ENCODE measurements around the gene SHPK. TPM values are rescaled to one million over a fixed set of nuclear protein-coding genes. Genes with fewer than 3 reads are reported as not detected.

The SHPK gene
- total and polyA plus RNA-seq, 2 of the 4 experiments (the other 2 are of a cell fraction) = 11.1 to 14.3 TPM

DNA sequence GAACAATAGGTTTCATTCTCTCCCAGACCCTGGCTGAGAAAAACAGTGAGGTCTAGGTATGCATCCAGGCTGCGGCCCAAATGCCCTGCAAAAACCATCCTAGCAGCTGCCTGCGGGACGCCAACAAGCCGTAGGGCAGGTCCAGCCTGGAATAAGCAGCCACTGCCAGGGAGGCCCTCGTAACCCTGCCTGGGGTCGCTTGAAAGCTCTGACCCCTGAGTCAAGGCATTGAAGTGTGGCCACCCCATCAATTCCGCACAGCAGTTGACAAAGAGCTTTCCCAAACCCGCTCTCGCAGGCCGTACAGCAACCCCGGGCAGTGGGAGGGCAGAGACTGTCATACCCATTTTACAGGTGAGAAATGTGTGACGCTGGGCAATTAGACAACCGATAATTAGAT, 38.0 kb downstream of the SHPK start:
- POLR2A ChIA-PET (ENCODE audit: unreplicated experiment) = no interaction called here
- H2AK9ac ChIP-seq (replicated peaks; ENCODE audit: low read depth, low read length, poor library complexity) = no peak overlapping the region

More for the DNA sequence above, 38.0 kb downstream of the SHPK start:
- H4K5ac ChIP-seq (ENCODE audit: low read depth, low read length) = no peak overlapping the region
- no peaks in the 10 kb centered on the region for H3K36me3 ChIP-seq (ENCODE audit: control insufficient read depth, insufficient read depth, low read length)
- intact Hi-C loops (cut with micrococcal nuclease) = no loop called here
- no peaks in the 10 kb centered on the region for H4K20me1 ChIP-seq (ENCODE audit: insufficient read depth, low read length)
- no peak for DNase-seq
- no peak overlapping the region for H3K4me2 ChIP-seq (ENCODE audit: low read depth, low read length)
- H3K56ac ChIP-seq (ENCODE audit: extremely low read depth, insufficient read depth, low read length) = no peak overlapping the region
- 78% methylated on average over 5 of the region's 13 CpGs; no CpG with 5 or more reads in 1 of the 2 experiments for WGBS, 2 experiments (ENCODE audit: extremely low coverage in 2 of 2, insufficient read length in 1 of 2)
- no peak overlapping the region for H2AK5ac ChIP-seq (ENCODE audit: low read depth, low read length)
- no TSS peak for BruUV-seq (replicated peaks)
- H3K18ac ChIP-seq (ENCODE audit: low read depth, low read length) = no peak overlapping the region
- in situ Hi-C loops (cut with MboI; ENCODE audit: low sequenced_read_pairs) = no loop called here
- H3K4ac ChIP-seq (ENCODE audit: low read depth, low read length) = no peak overlapping the region
- H4K8ac ChIP-seq (ENCODE audit: low read depth in 2 of 2, low read length in 2 of 2) = no peak overlapping the region
- no peak overlapping the region for H2BK5ac ChIP-seq (ENCODE audit: low read depth, low read length, poor library complexity, severe bottlenecking)
- no peak overlapping the region for H2AFZ ChIP-seq (replicated peaks; ENCODE audit: low read length, poor library complexity)
- no peaks in the 10 kb centered on the region for H3K27me3 ChIP-seq (ENCODE audit: control insufficient read depth, insufficient read depth, low read length)
- H3K79me1 ChIP-seq (ENCODE audit: low read depth in 1 of 2, low read length in 2 of 2) = no peaks in the 10 kb centered on the region
- no peak for TF ChIP-seq SMC3 (IDR thresholded peaks at IDR 0.05; ENCODE audit: low read depth, low read length)
- TF ChIP-seq, protein P1, sequence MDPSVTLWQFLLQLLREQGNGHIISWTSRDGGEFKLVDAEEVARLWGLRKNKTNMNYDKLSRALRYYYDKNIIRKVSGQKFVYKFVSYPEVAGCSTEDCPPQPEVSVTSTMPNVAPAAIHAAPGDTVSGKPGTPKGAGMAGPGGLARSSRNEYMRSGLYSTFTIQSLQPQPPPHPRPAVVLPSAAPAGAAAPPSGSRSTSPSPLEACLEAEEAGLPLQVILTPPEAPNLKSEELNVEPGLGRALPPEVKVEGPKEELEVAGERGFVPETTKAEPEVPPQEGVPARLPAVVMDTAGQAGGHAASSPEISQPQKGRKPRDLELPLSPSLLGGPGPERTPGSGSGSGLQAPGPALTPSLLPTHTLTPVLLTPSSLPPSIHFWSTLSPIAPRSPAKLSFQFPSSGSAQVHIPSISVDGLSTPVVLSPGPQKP (IDR thresholded peaks at IDR 0.05; ENCODE audit: borderline replicate concordance, low read depth, low read length) = no peak
- TF ChIP-seq MAZ (IDR thresholded peaks at IDR 0.05; ENCODE audit: borderline replicate concordance, low read depth, low read length) = no peak
- TF ChIP-seq POLR2A (IDR thresholded peaks at IDR 0.05; ENCODE audit: low read depth, low read length) = no peak
- no peak for TF ChIP-seq NFE2L2 (IDR thresholded peaks at IDR 0.05; ENCODE audit: low read depth, low read length)
- TF ChIP-seq MAFK (IDR thresholded peaks at IDR 0.05; ENCODE audit: low read depth, low read length) = no peak
- TF ChIP-seq MXI1 (IDR thresholded peaks at IDR 0.05; ENCODE audit: borderline replicate concordance, low read depth, low read length) = no peak
- TF ChIP-seq CEBPB (IDR thresholded peaks at IDR 0.05; ENCODE audit: low read depth, low read length) = no peak
- H3K9me3 ChIP-seq (ENCODE audit: control insufficient read depth, insufficient read depth, low read length) = no peaks in the 10 kb centered on the region
- H3K9me1 ChIP-seq (ENCODE audit: insufficient read depth, low read length) = no peaks in the 10 kb centered on the region; the same call in 1 of the 2 replicates
- no peak overlapping the region for H3K9ac ChIP-seq (ENCODE audit: low read depth, low read length)
- no peak overlapping the region for H3K14ac ChIP-seq (replicated peaks; ENCODE audit: low read depth, low read length)
- no peak overlapping the region for H3K23ac ChIP-seq (ENCODE audit: low read depth, low read length)
- no peak overlapping the region for H3K27ac ChIP-seq (ENCODE audit: insufficient read depth, low read length)
- H3K4me3 ChIP-seq (ENCODE audit: insufficient read depth, low read depth, low read length) = no peak overlapping the region
- H4K91ac ChIP-seq (ENCODE audit: insufficient read depth, low read depth, low read length) = no peak overlapping the region
- no peak overlapping the region for H2BK15ac ChIP-seq (ENCODE audit: low read depth, low read length)
- no peak overlapping the region for H2BK20ac ChIP-seq (ENCODE audit: low read depth, low read length)
- dilution Hi-C loops (cut with HindIII; ENCODE audit: low sequenced_read_pairs, unreplicated experiment) = no loop called here
- CTCF ChIA-PET = no interaction called here
- no peak for ATAC-seq (ENCODE audit: low read depth)
- no peak overlapping the region for H2BK120ac ChIP-seq (ENCODE audit: low read depth, low read length)
- peaks cover 2% of the 10 kb centered on the region; the same call in 1 of the 2 replicates for H3K4me1 ChIP-seq (ENCODE audit: control insufficient read depth, insufficient read depth, low read length)
